Activated T-cell treated with anti-CD3 and anti-CD28 coated beads, Interleukin-2, amount 50 U/mL, for 4 hours (primary cell): ENCODE data around the gene NOTCH4. TPM values are rescaled to one million over a fixed set of nuclear protein-coding genes. Genes with fewer than 3 reads are reported as not detected.

Experiments used
- ATAC-seq, 2 donors: fragments of 200-7000 bp; cut with Tn5 transposase; one replicate each; pipeline ENCODE4 v1.10.0; 2021
- DNase-seq: peaks from one replicate; pipeline ENCODE4 v3.0.0-alpha.2; 2020
- H3K27me3 Mint-ChIP-seq: one replicate; pipeline ENCODE4 v1.8.0; 2021; ENCODE audit warnings: low read depth, mixed read lengths
- H3K36me3 Mint-ChIP-seq: one replicate; pipeline ENCODE4 v1.8.0; 2022; ENCODE audit warnings: mixed read lengths; ENCODE audit not compliant: insufficient read depth
- H3K4me1 Mint-ChIP-seq: one replicate; pipeline ENCODE4 v1.8.0; 2021; ENCODE audit warnings: low read depth, mixed read lengths
- H3K4me3 Mint-ChIP-seq: one replicate; pipeline ENCODE4 v1.8.0; 2021; ENCODE audit warnings: mild to moderate bottlenecking, moderate library complexity, mixed read lengths
- H3K9me3 Mint-ChIP-seq: one replicate; pipeline ENCODE4 v1.8.0; 2021; ENCODE audit warnings: mixed read lengths
- total RNA-seq, 3 donors: library from RNA; stranded (reverse); gene quantifications; one replicate each; pipeline ENCODE4 v1.2.1, GENCODE V29; 2021

The NOTCH4 gene
- total RNA-seq, 3 donors from 2014 or later = 0.40 to 0.58 (median 0.43) TPM

GRCh38 chr6:32210191-32210601 lies 13.7 kb downstream of the NOTCH4 start:
- H3K9me3 Mint-ChIP-seq = no peaks in the 10 kb centered on the region
- DNase-seq (no peak), ATAC-seq (no peak)
- no peaks in the 10 kb centered on the region for H3K36me3 Mint-ChIP-seq
- H3K4me3 Mint-ChIP-seq = no peak overlapping the region
- H3K27me3 Mint-ChIP-seq = no peaks in the 10 kb centered on the region
- H3K4me1 Mint-ChIP-seq = no peaks in the 10 kb centered on the region

- H3K27me3 Mint-ChIP-seq = peaks cover 5% of the 10 kb centered on the region
- H3K9me3 Mint-ChIP-seq = no peaks in the 10 kb centered on the region
- DNase-seq (no peak), ATAC-seq (no peak)
- no peaks in the 10 kb centered on the region for H3K4me1 Mint-ChIP-seq
- H3K4me3 Mint-ChIP-seq = no peak overlapping the region
- no peaks in the 10 kb centered on the region for H3K36me3 Mint-ChIP-seq
These were observed 14.9 kb downstream of the NOTCH4 start for GRCh38 chr6:32208996-32209395.

GRCh38 chr6:32204268-32204715 lies 19.6 kb downstream of the NOTCH4 start:
- DNase-seq = no peak
- H3K27me3 Mint-ChIP-seq = peaks cover 5% of the 10 kb centered on the region
- H3K4me1 Mint-ChIP-seq = no peaks in the 10 kb centered on the region
- H3K9me3 Mint-ChIP-seq = no peaks in the 10 kb centered on the region
- H3K4me3 Mint-ChIP-seq = no peak overlapping the region
- no peak for ATAC-seq
- H3K36me3 Mint-ChIP-seq = no peaks in the 10 kb centered on the region

- no peaks in the 10 kb centered on the region for H3K4me1 Mint-ChIP-seq
- H3K36me3 Mint-ChIP-seq = no peaks in the 10 kb centered on the region
- ATAC-seq = no peak
- no peak overlapping the region for H3K4me3 Mint-ChIP-seq
- H3K9me3 Mint-ChIP-seq = no peaks in the 10 kb centered on the region
- H3K27me3 Mint-ChIP-seq = peaks cover 5% of the 10 kb centered on the region
- DNase-seq = no peak
These were observed 20.2 kb downstream of the NOTCH4 start for GRCh38 chr6:32203426-32204267.

GRCh38 chr6:32202186-32202585 lies 21.7 kb downstream of the NOTCH4 start:
- no peak for ATAC-seq
- H3K4me1 Mint-ChIP-seq = no peaks in the 10 kb centered on the region
- no peak for DNase-seq
- H3K36me3 Mint-ChIP-seq = no peaks in the 10 kb centered on the region
- peaks cover 5% of the 10 kb centered on the region for H3K27me3 Mint-ChIP-seq
- no peaks in the 10 kb centered on the region for H3K9me3 Mint-ChIP-seq
- H3K4me3 Mint-ChIP-seq = no peak overlapping the region

GRCh38 chr6:32200711-32201475 lies 23.0 kb downstream of the NOTCH4 start:
- Mint-ChIP-seq H3K36me3 (no peaks in the 10 kb centered on the region), H3K4me3 (no peak overlapping the region), H3K27me3 (peaks cover 5% of the 10 kb centered on the region), H3K4me1 (peaks cover 8% of the 10 kb centered on the region), H3K9me3 (no peaks in the 10 kb centered on the region)
- no peak for DNase-seq
- no peak for ATAC-seq

- Mint-ChIP-seq H3K4me3 (no peak overlapping the region), H3K4me1 (peaks cover 25% of the 10 kb centered on the region), H3K36me3 (no peaks in the 10 kb centered on the region), H3K27me3 (no peaks in the 10 kb centered on the region), H3K9me3 (no peaks in the 10 kb centered on the region)
- no peak for DNase-seq
- no peak for ATAC-seq
These were observed 25.0 kb downstream of the NOTCH4 start for GRCh38 chr6:32198866-32199265.

GRCh38 chr6:32198345-32198696 lies 25.5 kb downstream of the NOTCH4 start:
- no peak overlapping the region for H3K4me3 Mint-ChIP-seq
- H3K9me3 Mint-ChIP-seq = no peaks in the 10 kb centered on the region
- ATAC-seq (no peak), DNase-seq (no peak)
- no peaks in the 10 kb centered on the region for H3K36me3 Mint-ChIP-seq
- peaks cover 30% of the 10 kb centered on the region for H3K4me1 Mint-ChIP-seq
- no peaks in the 10 kb centered on the region for H3K27me3 Mint-ChIP-seq

GRCh38 chr6:32196682-32197616 lies 26.9 kb downstream of the NOTCH4 start:
- Mint-ChIP-seq H3K36me3 (no peaks in the 10 kb centered on the region), H3K4me1 (peaks cover 38% of the 10 kb centered on the region), H3K9me3 (no peaks in the 10 kb centered on the region), H3K4me3 (peak overlapping the region; percentile 95), H3K27me3 (no peaks in the 10 kb centered on the region)
- DNase-seq = no peak
- ATAC-seq = no peak

GRCh38 chr6:32195902-32196681 lies 27.8 kb downstream of the NOTCH4 start:
- Mint-ChIP-seq H3K4me3 (peak overlapping the region; percentile 95), H3K36me3 (no peaks in the 10 kb centered on the region), H3K9me3 (no peaks in the 10 kb centered on the region), H3K27me3 (no peaks in the 10 kb centered on the region), H3K4me1 (peaks cover 45% of the 10 kb centered on the region)
- ATAC-seq (peak; percentile 0 to 86), DNase-seq (peak; percentile 36)

GRCh38 chr6:32195652-32195901 lies 28.3 kb downstream of the NOTCH4 start:
- H3K36me3 Mint-ChIP-seq = no peaks in the 10 kb centered on the region
- H3K4me3 Mint-ChIP-seq = peak overlapping the region; percentile 95
- DNase-seq (peak; percentile 99), ATAC-seq (peak; percentile 90 to 91)
- H3K4me1 Mint-ChIP-seq = peaks cover 47% of the 10 kb centered on the region
- H3K27me3 Mint-ChIP-seq = no peaks in the 10 kb centered on the region
- no peaks in the 10 kb centered on the region for H3K9me3 Mint-ChIP-seq

- Mint-ChIP-seq H3K9me3 (no peaks in the 10 kb centered on the region), H3K36me3 (no peaks in the 10 kb centered on the region), H3K4me1 (peaks cover 47% of the 10 kb centered on the region), H3K27me3 (no peaks in the 10 kb centered on the region), H3K4me3 (peak overlapping the region; percentile 95)
- ATAC-seq (no peak), DNase-seq (no peak)
These were observed 28.8 kb downstream of the NOTCH4 start for GRCh38 chr6:32194825-32195651.

- H3K36me3 Mint-ChIP-seq = no peaks in the 10 kb centered on the region
- no peaks in the 10 kb centered on the region for H3K27me3 Mint-ChIP-seq
- peaks cover 47% of the 10 kb centered on the region for H3K4me1 Mint-ChIP-seq
- no peaks in the 10 kb centered on the region for H3K9me3 Mint-ChIP-seq
- DNase-seq (no peak), ATAC-seq (no peak)
- peak overlapping the region; percentile 95 for H3K4me3 Mint-ChIP-seq
These were observed 29.5 kb downstream of the NOTCH4 start for GRCh38 chr6:32194388-32194787.
